GM12891 (cell line): ENCODE measurements around the gene ST6GALNAC6.
"Not testable (repeated sequence)": the region's sequence is repeated elsewhere in the genome, so short reads cannot be mapped to it uniquely, and the experiment has no call there.

Source experiments
- DNase-seq: peaks from one replicate; pipeline ENCODE4 v3.0.0; 2011; ENCODE audit warnings: low spot score; ENCODE audit not compliant: insufficient read length
- FAIRE-seq: peaks from 2 replicates; lab custom pipeline; 2011; peaks lifted over from hg19 to GRCh38; lab: Jason Lieb, UNC
- PAX5 ChIP-seq: IDR thresholded peaks from 2 replicates; pipeline ENCODE4 v1.6.1; 2011; ENCODE audit warnings: low read length, moderate library complexity, mild to moderate bottlenecking; ENCODE audit not compliant: insufficient read depth, severe bottlenecking
- POLR2A ChIP-seq: IDR thresholded peaks from 2 replicates; pipeline ENCODE4 v1.6.1; 2011; ENCODE audit warnings: low read depth, low read length, control low read depth
- POLR2AphosphoS5 ChIP-seq: IDR thresholded peaks from 2 replicates; pipeline ENCODE4 v1.6.1; 2011; ENCODE audit warnings: low read depth, low read length, control low read depth
- POU2F2 ChIP-seq: IDR thresholded peaks from 2 replicates; pipeline ENCODE4 v1.6.1; 2011; ENCODE audit warnings: low read depth, mild to moderate bottlenecking, control low read depth, low read length, moderate library complexity
- SPI1 ChIP-seq: IDR thresholded peaks from 2 replicates; pipeline ENCODE4 v1.6.1; 2011; ENCODE audit warnings: low read depth, low read length, control low read depth
- TAF1 ChIP-seq: IDR thresholded peaks from 2 replicates; pipeline ENCODE4 v1.6.1; 2011; ENCODE audit warnings: low read depth, low read length, control low read depth

The ST6GALNAC6 gene

GRCh38 chr9:127873223-127873691, 26.1 kb downstream of the ST6GALNAC6 start:
- DNase-seq (no peak), FAIRE-seq (no peak)
- no peak for TF ChIP-seq TAF1
- TF ChIP-seq PAX5: no peak
- TF ChIP-seq POLR2A: no peak
- TF ChIP-seq POU2F2: no peak
- no peak for TF ChIP-seq POLR2AphosphoS5
- no peak for TF ChIP-seq SPI1

DNA sequence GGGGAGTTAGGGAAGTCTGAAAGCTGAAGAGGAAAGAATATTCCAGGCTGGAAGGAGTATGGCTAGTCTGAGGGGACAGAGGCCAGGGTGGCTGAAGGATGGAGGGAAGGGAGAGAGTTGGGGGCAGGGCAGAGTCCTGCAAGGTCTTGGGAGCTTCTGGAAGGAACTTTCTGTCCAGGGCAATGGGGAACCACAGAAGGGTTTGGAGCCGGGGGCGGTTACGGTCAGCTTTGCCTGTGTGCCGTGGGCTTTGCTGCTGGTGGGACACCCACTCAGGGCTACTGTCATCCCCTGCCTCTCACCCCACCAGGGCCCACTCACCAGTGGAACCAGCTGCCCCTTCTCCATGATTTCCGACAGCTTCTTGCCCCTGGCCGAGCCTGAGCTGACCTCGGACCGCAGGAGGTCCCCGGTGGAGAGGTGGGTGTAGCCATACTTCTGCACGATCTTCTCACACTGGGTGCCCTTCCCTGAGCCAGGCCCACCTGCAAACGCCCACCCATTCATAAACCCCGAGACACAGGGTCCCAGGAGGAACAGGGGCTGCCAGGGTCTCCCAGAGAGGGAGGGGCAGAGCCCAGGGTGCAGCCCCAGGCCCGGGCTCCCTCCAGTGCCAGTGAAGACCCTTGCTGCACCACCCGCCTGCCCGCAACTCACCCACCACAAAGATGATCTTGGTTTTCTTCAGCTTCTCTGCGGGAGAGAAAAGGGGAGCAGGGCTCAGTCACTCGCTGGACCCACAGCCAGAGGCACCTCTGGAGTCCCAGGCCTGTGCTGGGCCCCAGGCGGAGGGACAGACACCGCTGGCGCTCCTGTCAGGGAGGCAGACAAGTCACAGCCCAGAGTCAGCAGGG, 26.8 kb downstream of the ST6GALNAC6 start:
- FAIRE-seq: no peak

DNA sequence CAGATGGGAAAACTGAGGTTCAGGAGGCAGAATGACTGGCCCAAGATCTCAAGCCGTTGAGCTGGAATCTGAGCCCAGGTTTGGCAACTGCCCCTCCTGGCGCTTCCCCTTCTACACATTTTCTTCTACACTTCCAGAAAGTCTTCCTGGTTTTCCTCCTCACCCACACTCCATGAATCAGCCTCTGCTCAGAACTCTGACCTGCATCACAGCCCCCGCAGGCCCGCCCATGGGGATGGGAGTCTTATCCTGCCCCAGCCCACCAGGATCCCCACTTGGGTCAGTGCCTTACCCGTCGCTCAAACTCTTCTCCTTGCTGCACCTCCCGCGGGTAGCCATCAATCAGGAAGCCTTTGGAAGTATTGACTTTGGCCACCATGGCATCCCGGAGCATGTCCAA, 27.9 kb downstream of the ST6GALNAC6 start:
- FAIRE-seq (no peak), DNase-seq (no peak)
- TF ChIP-seq SPI1 (no peak), PAX5 (no peak), POU2F2 (no peak), TAF1 (no peak), POLR2AphosphoS5 (no peak), POLR2A (no peak)

More for the DNA sequence above, 26.8 kb downstream of the ST6GALNAC6 start:
- no peak for DNase-seq
- no peak for TF ChIP-seq POLR2A
- TF ChIP-seq POU2F2: no peak
- no peak for TF ChIP-seq PAX5

GRCh38 chr9:127870887-127871286, 28.5 kb downstream of the ST6GALNAC6 start:
- DNase-seq (no peak), FAIRE-seq (no peak)
- TF ChIP-seq POU2F2 (no peak), TAF1 (no peak), SPI1 (no peak), PAX5 (no peak)

DNA sequence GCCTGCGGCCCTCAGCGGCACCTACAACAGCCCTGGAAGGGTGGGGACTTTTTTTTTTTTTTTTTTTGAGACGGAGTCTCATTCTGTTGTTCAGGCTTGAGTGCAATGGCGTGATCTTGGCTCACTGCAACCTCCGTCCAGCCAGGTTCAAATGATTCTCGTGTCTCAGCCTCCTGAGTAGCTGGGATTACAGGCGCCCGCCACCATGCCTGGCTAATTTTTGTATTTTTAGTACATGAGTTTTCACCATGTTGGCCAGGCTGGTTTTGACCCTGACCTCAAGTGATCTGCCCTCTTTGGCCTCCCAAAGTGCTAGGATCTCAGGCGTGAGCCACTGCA, 29.3 kb downstream of the ST6GALNAC6 start:
- not testable (repeated sequence) for FAIRE-seq, DNase-seq

DNA sequence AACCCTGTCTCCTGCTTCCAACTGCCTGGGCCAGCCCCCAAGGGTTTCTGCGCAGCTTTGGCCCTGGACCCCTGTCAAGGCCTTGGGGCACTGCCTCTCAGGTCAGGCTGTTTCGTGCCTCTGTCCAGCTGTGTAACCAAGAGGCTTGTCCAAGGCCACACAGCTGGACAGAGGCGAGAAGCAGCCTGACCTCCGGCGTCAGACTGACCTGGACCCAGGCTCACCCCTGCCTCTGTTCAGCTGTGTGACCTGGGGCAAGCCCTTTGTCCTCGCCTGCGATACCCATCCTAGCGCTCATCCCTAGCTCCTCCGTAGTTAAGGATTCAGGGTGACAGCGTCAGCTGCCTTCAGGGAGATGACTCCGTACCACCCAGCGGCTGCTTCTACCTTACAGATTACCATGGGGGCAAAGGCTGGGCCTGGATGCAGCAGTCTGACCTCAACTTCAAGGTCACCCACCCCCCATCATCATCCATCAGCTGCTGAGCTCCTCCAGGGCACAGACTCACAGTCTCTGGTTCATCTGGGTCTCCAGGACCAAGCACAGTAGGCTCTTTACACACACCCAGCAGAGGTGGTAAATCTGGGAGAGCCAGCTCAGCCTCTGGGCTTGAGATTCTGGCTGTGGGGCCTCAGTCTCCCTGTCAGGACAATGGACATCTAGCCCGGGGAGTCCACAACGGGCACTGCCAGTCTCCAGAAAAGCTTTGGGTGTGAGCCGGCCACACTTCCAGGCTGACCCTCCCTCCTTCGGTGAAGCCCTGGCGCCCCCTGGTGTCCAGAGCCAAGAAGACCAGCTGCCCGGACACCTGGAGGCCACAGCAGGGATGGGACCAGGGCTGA, 29.9 kb downstream of the ST6GALNAC6 start:
- DNase-seq (peak; percentile 98), FAIRE-seq (peak; percentile 87)
- TF ChIP-seq POU2F2: 0 out of 2 replicates have a peak, but pooled peaks have one; percentile 10
- TF ChIP-seq POLR2A: no peak
- TF ChIP-seq TAF1: no peak

DNA sequence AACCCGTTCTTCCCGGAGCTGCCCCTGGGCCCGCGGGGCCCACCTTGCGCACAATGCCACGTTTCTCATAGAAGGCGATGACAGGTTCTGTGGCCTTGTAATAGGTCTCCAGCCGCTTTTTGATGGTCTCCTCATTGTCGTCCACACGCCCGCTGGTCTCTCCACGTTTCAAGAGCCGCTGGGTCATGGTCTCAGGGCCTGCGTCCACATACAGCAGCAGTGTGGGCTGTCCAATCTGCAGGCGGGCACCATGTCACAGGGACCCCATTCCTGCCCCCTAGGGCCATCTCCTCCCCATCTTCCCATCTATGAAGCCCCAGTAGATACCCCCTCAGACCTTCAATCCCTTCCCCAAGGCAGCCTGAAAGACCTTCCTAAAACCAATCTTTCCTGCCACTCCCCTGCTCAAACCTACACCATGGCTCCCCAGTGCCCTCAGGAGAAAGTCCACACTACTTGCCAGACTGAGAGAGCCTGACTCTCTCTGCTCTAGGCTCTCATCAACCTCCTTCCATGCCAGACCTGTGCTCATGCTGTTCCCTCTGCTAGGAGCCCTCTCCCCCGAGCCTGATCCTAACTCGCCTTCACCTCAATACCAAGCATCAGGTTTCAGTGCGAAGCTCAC, 31.0 kb downstream of the ST6GALNAC6 start:
- DNase-seq: no peak
- FAIRE-seq: no peak
- TF ChIP-seq TAF1 (no peak), PAX5 (no peak), POLR2A (no peak), POLR2AphosphoS5 (no peak), POU2F2 (no peak), SPI1 (no peak)

DNA sequence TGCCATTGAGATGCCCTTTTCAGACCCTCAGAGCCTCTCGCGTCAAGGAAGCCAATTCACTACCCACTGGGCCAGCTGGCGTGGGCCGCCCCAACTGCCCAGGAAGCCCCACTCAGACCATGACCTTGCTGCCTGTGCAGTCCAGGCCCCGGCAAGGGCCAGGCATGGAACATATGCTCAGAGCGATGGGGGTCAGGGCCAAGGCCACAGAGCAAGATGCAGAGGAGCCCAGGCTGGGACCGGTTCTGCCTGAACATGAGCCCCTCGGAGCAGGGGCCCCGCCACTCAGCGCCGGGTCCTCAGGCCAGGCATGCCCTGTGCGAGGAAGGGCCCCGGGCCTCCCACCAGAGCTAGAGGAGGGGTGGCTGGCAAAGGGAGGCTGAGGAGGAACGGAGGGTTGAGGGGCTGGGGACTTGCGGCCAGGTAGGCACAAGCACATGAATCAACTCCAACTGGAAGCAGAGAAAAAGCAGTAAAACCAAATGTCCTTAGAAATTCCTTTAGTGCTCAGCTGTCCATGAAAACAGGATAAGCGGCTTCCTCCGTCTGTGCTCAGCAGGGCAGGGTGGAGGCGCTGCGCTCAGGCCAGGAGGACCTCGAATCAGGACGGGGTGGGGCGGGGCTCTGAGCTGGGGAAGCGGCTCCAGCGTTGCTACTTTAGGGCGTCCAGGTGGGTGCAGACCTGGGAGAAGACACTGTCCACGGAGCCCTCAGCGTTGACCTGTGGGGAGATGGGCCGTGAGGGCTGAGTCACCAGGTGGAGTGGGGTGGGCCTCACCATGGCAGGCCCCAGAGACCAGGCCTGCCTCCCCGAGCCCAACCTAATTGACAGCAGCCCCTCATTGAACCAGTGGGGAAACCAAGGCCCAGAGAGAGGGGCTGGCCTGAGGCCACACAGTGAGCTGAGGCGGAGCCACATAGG, 31.8 kb downstream of the ST6GALNAC6 start:
- TF ChIP-seq POU2F2 (no peak), TAF1 (no peak), PAX5 (no peak), SPI1 (no peak), POLR2AphosphoS5 (no peak)
- DNase-seq (no peak), FAIRE-seq (no peak)

GRCh38 chr9:127866535-127866934, 32.9 kb downstream of the ST6GALNAC6 start:
- TF ChIP-seq POLR2AphosphoS5 (no peak), TAF1 (no peak), SPI1 (no peak)
- DNase-seq: no peak
- FAIRE-seq: no peak
